GM18868 (cell line): ENCODE measurements around the gene HSD17B10.
A peak's percentile ranks its signal among the peaks of the same experiment; 100 is the strongest.
"Not testable (repeated sequence)": the region's sequence is repeated elsewhere in the genome, so short reads cannot be mapped to it uniquely, and the experiment has no call there.

Experiments
- ATAC-seq: cut with Tn5 transposase; IDR thresholded peaks from one replicate; pipeline ENCODE4 v1.9.1; 2021; ENCODE audit warnings: mild to moderate bottlenecking, moderate library complexity; ENCODE audit not compliant: unreplicated experiment

HSD17B10 gene

GRCh38 chrX:53433651-53434639, at the start of gene HSD17B10:
Gene HSD17B10, minus strand, starts transcription at chrX:53434370. Its CDS starts 25 bp downstream, at chrX:53434345.
- peak; percentile 98 for ATAC-seq

DNA sequence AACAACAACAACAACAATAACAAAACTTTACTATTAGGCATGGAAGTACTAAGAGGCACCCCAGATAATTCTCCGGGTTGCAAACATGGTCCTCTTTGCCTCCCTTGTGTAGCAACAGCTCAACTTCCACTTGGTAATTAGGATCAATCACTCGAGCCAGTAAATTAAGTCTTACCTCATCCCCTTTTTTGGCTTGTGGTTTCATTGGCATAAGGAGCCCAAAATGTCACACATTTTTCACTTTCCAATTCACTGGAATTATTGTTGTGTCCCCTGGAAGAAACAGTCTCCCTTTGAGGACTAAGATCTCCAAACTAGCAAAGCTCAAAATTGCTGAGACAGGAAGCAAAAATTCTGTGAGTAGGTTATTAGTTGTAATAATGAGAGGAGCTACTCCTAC, 49.2 kb upstream of the HSD17B10 start:
- ATAC-seq, result no peak

DNA sequence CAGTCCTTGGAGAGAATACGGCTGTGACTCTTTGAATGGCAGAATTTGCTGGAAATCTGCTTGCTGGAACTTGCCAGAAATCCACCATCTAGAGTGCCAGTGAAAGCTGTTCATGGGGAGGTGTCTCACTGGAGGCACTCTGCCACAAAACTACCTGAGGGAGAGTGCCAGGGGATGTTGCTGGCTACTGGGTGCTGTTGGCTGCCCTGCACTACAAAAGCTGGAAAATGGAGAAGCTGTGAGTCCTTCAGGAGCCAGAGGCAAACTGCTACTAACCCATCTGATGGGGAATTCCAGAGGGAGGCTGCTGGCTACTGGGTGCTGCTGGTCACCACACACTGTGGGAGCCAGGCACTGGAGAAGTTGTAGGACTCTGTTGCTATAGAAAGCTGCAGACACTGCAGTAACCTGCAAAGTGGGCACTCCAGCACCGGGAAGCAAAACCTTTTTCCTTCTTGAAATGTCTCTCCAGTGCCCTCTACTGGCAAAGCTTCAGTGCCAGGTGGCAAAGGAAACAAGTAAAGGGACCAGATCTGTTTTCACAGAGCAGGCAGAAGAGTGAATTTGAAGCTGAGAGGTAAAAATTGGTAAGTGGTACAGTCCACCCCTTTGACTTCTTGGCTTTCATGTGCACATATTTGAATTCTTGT, 47.8 kb upstream of the HSD17B10 start:
- ATAC-seq, result no peak

DNA sequence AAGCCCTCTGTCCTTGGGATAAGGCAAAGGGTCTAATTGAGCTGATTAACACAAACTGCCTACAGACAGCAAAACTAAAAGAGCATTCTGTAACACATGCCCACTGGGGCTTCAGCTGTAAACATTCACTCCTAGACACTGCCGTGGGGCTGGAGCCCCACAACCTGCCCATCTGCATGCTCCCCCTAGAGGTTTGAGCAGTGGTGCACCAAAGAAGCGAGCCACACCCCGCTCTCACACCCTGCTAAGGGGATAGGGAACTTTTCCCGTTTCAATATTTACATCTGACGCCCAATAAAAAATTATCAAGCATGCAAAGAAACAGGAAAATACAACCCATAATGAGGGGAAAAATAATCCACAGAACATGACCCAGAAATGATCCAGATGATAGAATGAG, 46.9 kb upstream of the HSD17B10 start:
- ATAC-seq, result no peak

DNA sequence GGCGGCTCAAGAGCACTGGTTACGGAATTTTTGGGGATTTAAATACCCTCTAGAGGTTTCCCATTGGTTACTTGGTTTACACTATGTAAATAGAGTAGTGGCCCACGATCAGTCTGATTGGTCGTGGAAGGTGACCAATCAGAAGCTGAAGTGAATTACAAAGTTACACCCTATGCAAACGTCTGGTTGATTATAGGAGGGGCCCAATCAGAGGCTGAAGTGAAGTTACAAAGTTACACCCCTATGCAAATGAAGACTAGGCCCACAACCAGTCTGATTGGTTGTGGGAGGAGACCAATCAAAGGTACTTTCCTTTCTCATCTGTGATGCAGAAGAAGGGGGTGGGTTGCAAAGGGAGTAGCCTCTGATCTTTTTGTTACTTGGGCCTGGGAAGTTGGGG, 45.1 kb upstream of the HSD17B10 start:
- no peak for ATAC-seq

DNA sequence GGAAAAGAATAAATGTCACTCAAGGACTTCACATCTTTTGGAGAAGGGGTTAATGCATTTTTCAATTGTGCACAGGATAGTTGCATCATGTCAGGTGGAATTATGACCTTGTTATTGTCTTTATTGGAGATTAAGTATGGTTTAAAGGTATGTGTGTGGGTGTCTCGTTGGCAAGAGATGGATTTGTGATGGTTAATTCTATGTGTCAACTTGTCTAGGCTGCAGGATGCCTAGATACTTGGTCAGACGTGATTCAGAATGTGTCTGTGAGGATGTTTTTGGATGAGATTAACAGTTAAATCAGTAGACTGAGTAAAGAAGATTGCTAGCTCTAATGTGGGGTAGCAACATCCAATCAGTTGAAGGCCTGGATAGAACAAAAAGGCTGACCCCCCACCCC, 42.2 kb upstream of the HSD17B10 start:
- ATAC-seq, result no peak

DNA sequence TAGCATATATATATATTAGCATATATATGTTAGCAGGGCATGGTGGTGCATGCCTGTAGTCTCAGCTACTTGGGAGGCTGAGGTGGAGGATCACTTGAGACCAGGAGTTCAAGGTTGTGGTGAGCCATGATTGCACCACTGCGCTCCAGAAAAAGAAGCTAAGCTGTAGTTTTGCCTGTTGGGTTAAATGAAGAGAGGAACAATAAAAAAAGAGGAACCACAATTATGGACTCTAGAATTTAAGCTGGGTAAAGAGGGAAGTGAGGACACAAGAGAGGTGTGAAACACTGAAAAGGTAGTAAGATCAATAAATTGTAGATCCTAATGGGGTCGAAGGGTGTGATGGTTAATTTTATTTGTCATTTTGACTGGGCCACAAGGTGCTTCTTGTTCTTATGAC, 40.5 kb upstream of the HSD17B10 start:
- ATAC-seq, result no peak

- no peak for ATAC-seq
Measured at GRCh38 chrX:53471346-53471745, 37.2 kb upstream of the HSD17B10 start.

DNA sequence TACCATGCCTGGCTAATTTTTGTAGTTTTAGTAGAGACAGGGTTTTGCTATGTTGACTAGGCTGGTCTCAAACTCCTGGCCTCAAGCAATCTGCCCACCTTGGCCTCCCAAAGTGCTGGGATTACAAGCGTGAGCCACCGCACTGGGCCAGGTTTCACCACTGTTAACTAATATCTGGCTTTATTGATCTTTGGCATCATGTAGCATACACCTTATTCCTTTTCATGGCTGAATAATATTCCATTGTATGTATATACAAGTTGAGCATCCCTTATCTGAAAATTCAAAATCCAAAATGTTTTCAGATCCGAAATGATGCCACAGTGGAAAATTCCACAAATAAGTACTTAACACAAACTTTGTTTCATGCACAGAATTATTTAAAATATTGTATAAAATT, 34.5 kb upstream of the HSD17B10 start:
- not testable (repeated sequence) for ATAC-seq

- ATAC-seq, result no peak
Measured at GRCh38 chrX:53458082-53458481, 23.9 kb upstream of the HSD17B10 start.

- ATAC-seq, result no peak
Measured at GRCh38 chrX:53456254-53456653, 22.1 kb upstream of the HSD17B10 start.

GRCh38 chrX:53452812-53453211, 18.6 kb upstream of the HSD17B10 start:
- no peak for ATAC-seq

- no peak for ATAC-seq
Measured at GRCh38 chrX:53449632-53450031, 15.5 kb upstream of the HSD17B10 start.

DNA sequence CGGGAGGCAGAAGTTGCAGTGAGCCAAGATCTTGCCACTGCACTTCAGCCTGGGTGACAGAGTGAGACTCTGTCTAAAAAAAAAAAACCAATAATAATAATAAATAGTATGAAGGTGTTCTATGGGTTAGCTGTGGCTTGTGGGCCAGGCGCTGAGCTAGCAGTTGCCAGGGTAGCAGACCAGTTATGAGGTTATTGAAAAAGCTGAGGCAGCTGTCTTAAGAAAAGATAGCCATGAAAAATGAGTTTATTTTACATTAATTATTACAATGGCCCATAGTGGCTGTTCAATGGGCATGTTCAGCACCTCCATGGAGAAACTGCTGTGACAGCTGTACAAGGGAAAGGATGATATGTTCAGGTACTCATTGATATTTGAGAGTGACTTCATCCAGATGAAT, 13.3 kb upstream of the HSD17B10 start:
- no peak for ATAC-seq

- no peak for ATAC-seq
Measured at GRCh38 chrX:53445977-53446376, 11.8 kb upstream of the HSD17B10 start.

DNA sequence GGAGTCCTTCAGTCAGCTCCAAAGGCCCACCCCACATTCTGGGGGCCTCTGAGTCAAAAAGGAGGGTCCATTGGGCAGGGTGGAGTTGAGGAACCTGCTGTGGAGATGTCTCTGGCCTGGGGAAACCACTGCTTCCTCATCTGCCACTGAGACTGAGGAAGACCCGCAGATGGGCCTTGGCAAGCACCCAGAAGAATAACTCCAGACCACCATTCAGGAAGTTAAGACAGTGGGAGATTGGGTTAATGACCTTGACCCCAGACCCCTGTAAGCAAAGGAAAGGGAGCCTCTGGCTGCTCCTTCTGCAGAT, 8.1 kb upstream of the HSD17B10 start:
- no peak for ATAC-seq

DNA sequence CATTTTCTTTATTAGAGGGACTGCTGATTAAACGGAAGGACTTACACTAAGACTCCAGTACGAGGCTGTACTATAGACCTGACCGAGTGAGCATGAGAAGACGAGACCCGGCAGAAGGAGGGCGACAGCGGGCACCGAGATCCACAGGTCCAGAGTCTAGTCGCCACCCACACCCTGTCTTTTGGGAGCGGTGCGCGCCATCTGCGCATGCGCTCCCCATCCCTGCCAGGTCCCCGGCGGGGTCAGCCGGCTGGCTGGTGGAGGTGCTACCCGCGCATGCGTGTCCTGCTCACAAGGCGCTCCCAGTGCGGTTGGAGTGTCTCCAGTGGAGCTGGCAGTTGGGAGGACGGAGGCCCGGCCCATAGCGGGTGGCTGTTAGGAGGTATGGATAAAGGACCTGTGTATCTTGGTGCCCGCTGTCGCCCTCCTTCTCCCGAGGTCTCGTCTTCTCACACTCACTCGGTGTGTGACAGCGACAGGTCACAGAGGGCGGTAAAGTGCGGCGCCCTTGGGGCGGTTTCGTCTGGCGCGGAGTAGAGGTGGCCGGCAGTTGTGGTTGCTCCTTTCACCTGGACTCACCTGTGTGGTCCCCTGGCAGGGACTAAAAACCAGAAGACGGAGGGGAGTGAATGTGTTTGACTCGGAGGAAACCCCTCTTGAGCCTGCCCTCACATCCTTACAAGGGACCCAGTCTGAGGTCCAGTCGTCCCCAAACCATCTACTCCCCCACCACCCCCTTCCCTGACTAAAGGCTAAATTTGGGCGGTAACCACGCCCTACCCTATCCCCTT, 7.6 kb upstream of the HSD17B10 start:
- peak; percentile 76 for ATAC-seq

- no peak for ATAC-seq
Measured at GRCh38 chrX:53440621-53441517, 6.7 kb upstream of the HSD17B10 start.

- no peak for ATAC-seq
Measured at GRCh38 chrX:53440101-53440500, 5.9 kb upstream of the HSD17B10 start.

GRCh38 chrX:53438832-53439230, 4.7 kb upstream of the HSD17B10 start:
- ATAC-seq, result no peak
